GM12878 (cell line): Measurements from ENCODE around the gene REV3L. TPM values are rescaled to one million over a fixed set of nuclear protein-coding genes. Genes with fewer than 3 reads are reported as not detected.
A peak's percentile ranks its signal among the peaks of the same experiment; 100 is the strongest.

Experiments used
- ATAC-seq: fragments of 200-7000 bp; cut with Tn5 transposase; 3 replicates; pipeline ENCODE4 v1.9.1; 2020; ENCODE audit warnings: mild to moderate bottlenecking, moderate library complexity
- BruUV-seq: library from RNA; stranded (reverse); fragments of 400-500 nt; replicated peaks from 2 replicates; lab custom pipeline; 2021; lab: Mats Ljungman, UMichigan
- CTCF ChIA-PET: fragments of 300-600 bp; sonication (Branson Sonifier 250); formaldehyde crosslinking; extraction: SDS; loops from one replicate; lab custom pipeline; 2021; ENCODE audit warnings: inconsistent platforms; lab: Yijun Ruan, JAX
- POLR2A ChIA-PET: fragments of 350-600 bp; formaldehyde crosslinking; extraction: SDS; loops from one replicate; lab custom pipeline; 2021; ENCODE audit warnings: inconsistent platforms; lab: Charles Lee
- RAD21 ChIA-PET: fragments of 300-600 bp; sonication (Branson Sonifier 250); formaldehyde crosslinking; loops from one replicate; lab custom pipeline; 2023; ENCODE audit warnings: antibody characterized with exemption; ENCODE audit not compliant: unreplicated experiment; lab: Charles Lee
- SMC1A ChIA-PET: fragments of 300-600 bp; sonication (Branson Sonifier 250); formaldehyde crosslinking; loops from one replicate; lab custom pipeline; 2023; ENCODE audit not compliant: unreplicated experiment, uncharacterized antibody; lab: Charles Lee
- DNase-seq: peaks from one replicate; pipeline ENCODE4 v3.0.0-alpha.2; 2011; ENCODE audit warnings: low read depth, low spot score
- FAIRE-seq: peaks from 3 replicates; lab custom pipeline; 2011; peaks lifted over from hg19 to GRCh38; lab: Jason Lieb, UNC
- H2AFZ ChIP-seq: 2 replicates; pipeline ENCODE4 v1.6.0; 2011; ENCODE audit warnings: low read depth, low read length, control low read depth; ENCODE audit not compliant: control insufficient read depth
- H3K27ac ChIP-seq: 2 replicates; pipeline ENCODE4 v1.5.1; 2011; ENCODE audit warnings: control low read depth; ENCODE audit not compliant: control insufficient read depth, insufficient read depth
- H3K27me3 ChIP-seq, 2 experiments: replicated peaks in 1 of 2; 2 replicates each; pipeline versions ENCODE4 v1.6.0 to v1.6.1; 2011; ENCODE audit warnings: low read length in 1 of 2; ENCODE audit not compliant: control insufficient read depth in 2 of 2, insufficient read depth in 2 of 2
- H3K36me3 ChIP-seq, 2 experiments: 2 replicates each; pipeline ENCODE4 v1.5.1; 2011; ENCODE audit warnings: low read length in 1 of 2; ENCODE audit not compliant: control insufficient read depth in 2 of 2, insufficient read depth in 2 of 2
- H3K4me1 ChIP-seq: 2 replicates; pipeline ENCODE4 v1.6.1; 2011; ENCODE audit warnings: mild to moderate bottlenecking, low read length, moderate library complexity, mixed read lengths; ENCODE audit not compliant: control insufficient read depth, insufficient read depth
- H3K4me2 ChIP-seq: 2 replicates; pipeline ENCODE4 v1.6.0; 2011; ENCODE audit warnings: control low read depth; ENCODE audit not compliant: control insufficient read depth, insufficient read depth
- H3K4me3 ChIP-seq: fragments of 200-600 bp; sonication (generic); 2 replicates; pipeline ENCODE4 v1.5.1; 2016
- H3K79me2 ChIP-seq: 2 replicates; pipeline ENCODE4 v1.6.0; 2011; ENCODE audit warnings: low read length; ENCODE audit not compliant: control insufficient read depth, insufficient read depth
- H3K9ac ChIP-seq: 2 replicates; pipeline ENCODE4 v1.8.0; 2011; ENCODE audit warnings: low read length, control low read depth, mixed read lengths; ENCODE audit not compliant: control insufficient read depth, insufficient read depth
- H3K9me3 ChIP-seq: replicated peaks from 3 replicates; pipeline ENCODE4 v1.5.1; 2011; ENCODE audit warnings: mild to moderate bottlenecking, low read length; ENCODE audit not compliant: control insufficient read depth, insufficient read depth
- H4K20me1 ChIP-seq: 2 replicates; pipeline ENCODE4 v1.6.0; 2011; ENCODE audit not compliant: control insufficient read depth, insufficient read depth
- CHD1 ChIP-seq: IDR thresholded peaks from 2 replicates; pipeline ENCODE4 v1.6.1; 2012; ENCODE audit warnings: low read depth, low read length, improper control_type of control experiment
- DPF2 ChIP-seq: fragments of 450-650 bp; IDR thresholded peaks from 2 replicates; pipeline ENCODE4 v1.6.1; 2017; ENCODE audit warnings: mild to moderate bottlenecking
- EP300 ChIP-seq, 2 experiments: fragments of 150-350 bp in 1 of 2; IDR thresholded peaks; 2 replicates each; pipeline ENCODE4 v1.6.1; 2011 to 2012; ENCODE audit warnings: low read depth in 2 of 2, low read length in 2 of 2, borderline replicate concordance in 1 of 2, improper control_type of control experiment in 1 of 2, inconsistent platforms in 1 of 2; ENCODE audit not compliant: control insufficient read depth in 1 of 2
- NR2C1 ChIP-seq: fragments of 450-650 bp; IDR thresholded peaks from 2 replicates; pipeline ENCODE4 v1.6.1; 2017; ENCODE audit warnings: antibody characterized with exemption, mild to moderate bottlenecking, moderate library complexity
- RUNX3 ChIP-seq: IDR thresholded peaks from 2 replicates; pipeline ENCODE4 v1.6.1; 2012; ENCODE audit warnings: low read length, inconsistent platforms
- SMAD1 ChIP-seq: fragments of 450-650 bp; IDR thresholded peaks from 2 replicates; pipeline ENCODE4 v1.6.1; 2018; ENCODE audit warnings: mild to moderate bottlenecking, low read depth; ENCODE audit not compliant: partially characterized antibody
- TCF7 ChIP-seq: IDR thresholded peaks from 2 replicates; pipeline ENCODE4 v1.6.1; 2014; ENCODE audit warnings: antibody characterized with exemption, borderline replicate concordance
- WGBS: methylation state at CpG from one replicate; pipeline ENCODE4 v1.1.6; 2016; ENCODE audit warnings: low lambda C conversion rate; ENCODE audit not compliant: insufficient replicate concordance, insufficient coverage; ENCODE audit errors: missing lambda C conversion rate; 5-methylcytosine and 5-hydroxymethylcytosine counted together
- in situ Hi-C: fragments of 300-500 bp; cut with MboI; formaldehyde crosslinking; loops from 9 replicates; pipeline ENCODE4 v1.14.3; 2018; ENCODE audit warnings: mixed read lengths
- intact Hi-C: fragments of 100-400 bp; cut with micrococcal nuclease; formaldehyde crosslinking; loops from one replicate; pipeline ENCODE4 v1.14.2; 2022; ENCODE audit not compliant: unreplicated experiment
- polyA plus RNA-seq, 11 experiments: library from polyadenylated mRNA; depleted of rRNA in 4 of 11; unstranded in 6 of 11; stranded (reverse) in 5 of 11; fragments of >200 nt; fragmentation: Nextera tagmentation in 4 of 11; fragmentation: Illumina TruSeq in 1 of 11; extraction: Ambion mirVana in 4 of 11; extraction: Trizol in 1 of 11; gene quantifications; 1 replicate in 1 of 11; 2 replicates in 10 of 11; pipeline versions ENCODE4 v1.2.1 to v1.2.3, GENCODE V29; 2011 to 2016; ENCODE audit warnings: inconsistent platforms in 2 of 11, missing spikeins in 2 of 11, low read depth in 1 of 11
- total RNA-seq, 4 experiments: library from RNA; depleted of rRNA in 3 of 4; stranded (reverse); fragments of >200 nt in 3 of 4; fragmentation: Illumina TruSeq in 1 of 4; extraction: Trizol in 1 of 4; gene quantifications; 2 replicates each; pipeline versions ENCODE4 v1.2.1 to v1.2.3, GENCODE V29; 2013 to 2021

The REV3L gene
- total and polyA plus RNA-seq, 10 of the 15 experiments (the other 5 are each of a cell fraction or from before 2014, with no cell fraction given), result 7.6 to 33.6 (median 21.5) TPM

DNA sequence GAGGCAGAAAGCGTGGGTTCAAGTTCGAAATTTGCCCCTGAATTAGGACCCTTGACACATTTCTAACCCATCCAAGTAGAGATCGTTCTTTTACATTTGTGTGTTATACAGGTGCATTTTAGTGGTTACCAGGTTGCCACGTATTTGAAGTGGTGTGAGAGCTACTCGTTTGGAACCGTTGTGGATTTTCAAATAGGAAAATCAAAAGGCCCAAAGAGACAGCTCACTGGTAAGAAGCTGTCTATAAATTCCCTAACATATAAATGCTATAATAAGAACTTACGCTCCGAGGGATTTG is 1.6 kb upstream of the REV3L start:
- Histone ChIP-seq H3K4me2 (peak overlapping the region; percentile 78), H3K9ac (peak overlapping the region; percentile 96), H2AFZ (peak overlapping the region; percentile 78), H3K27ac (peak overlapping the region; percentile 98), H3K27me3 (no peaks in the 10 kb centered on the region), H3K36me3 (no peaks in the 10 kb centered on the region), H3K4me3 (peak overlapping the region; percentile 88), H4K20me1 (no peaks in the 10 kb centered on the region), H3K79me2 (peaks cover 65% of the 10 kb centered on the region), H3K9me3 (peaks cover 4% of the 10 kb centered on the region), H3K4me1 (peaks cover 17% of the 10 kb centered on the region)
- BruUV-seq, result no TSS peak
- ChIA-PET POLR2A (interaction anchor here (0.7 to 3.6 kb wide), 5 partner anchors 9 to 225 kb away, joined by 3 to 26 read pairs (median 4); a partner anchor contains a TSS), RAD21 (interaction anchor here (0.8 to 2.5 kb wide), 10 partner anchors 12 to 559 kb away, joined by 3 to 26 read pairs (median 3); partner anchors contain the start of gene TRAF3IP2), CTCF (interaction anchor here (0.6 to 2.9 kb wide), 6 partner anchors 14 to 559 kb away, joined by 3 to 15 read pairs (median 4); a partner anchor contains a TSS), SMC1A (interaction anchor here (0.7 to 3.0 kb wide), 10 partner anchors 10 to 226 kb away, joined by 3 to 15 read pairs (median 4); partner anchors contain the start of gene TRAF3IP2)
- DNase-seq, result no peak
- 16% methylated on average over 8 of the region's 8 CpGs for WGBS
- intact Hi-C loops, result loop anchor here (5.0 kb wide), 1 partner anchor 158 kb away; no protein-coding TSS in a partner anchor
- TF ChIP-seq RUNX3 (peak; percentile 58; the same call in 1 of the 2 replicates), SMAD1 (no peak), CHD1 (0 out of 2 replicates have a peak, but pooled peaks have one; percentile 18), DPF2 (no peak), EP300 (IDR thresholded peaks at IDR 0.05; ENCODE audit: borderline replicate concordance in 1 of 2, control insufficient read depth in 1 of 2, low read depth in 2 of 2, low read length in 2 of 2) (0 out of 4 replicates have a peak, but pooled peaks of 1 of the 2 experiments have one; percentile 5), NR2C1 (no peak), TCF7 (0 out of 2 replicates have a peak, but pooled peaks have one; percentile 49)
- no peak for FAIRE-seq
- ATAC-seq, result no peak
- in situ Hi-C loops, result no loop called here
